8988T (cell line): Measurements from ENCODE around the gene MPND.

Experiments
- DNase-seq: peaks from one replicate; pipeline ENCODE4 v3.0.0; 2011

Gene MPND

DNA sequence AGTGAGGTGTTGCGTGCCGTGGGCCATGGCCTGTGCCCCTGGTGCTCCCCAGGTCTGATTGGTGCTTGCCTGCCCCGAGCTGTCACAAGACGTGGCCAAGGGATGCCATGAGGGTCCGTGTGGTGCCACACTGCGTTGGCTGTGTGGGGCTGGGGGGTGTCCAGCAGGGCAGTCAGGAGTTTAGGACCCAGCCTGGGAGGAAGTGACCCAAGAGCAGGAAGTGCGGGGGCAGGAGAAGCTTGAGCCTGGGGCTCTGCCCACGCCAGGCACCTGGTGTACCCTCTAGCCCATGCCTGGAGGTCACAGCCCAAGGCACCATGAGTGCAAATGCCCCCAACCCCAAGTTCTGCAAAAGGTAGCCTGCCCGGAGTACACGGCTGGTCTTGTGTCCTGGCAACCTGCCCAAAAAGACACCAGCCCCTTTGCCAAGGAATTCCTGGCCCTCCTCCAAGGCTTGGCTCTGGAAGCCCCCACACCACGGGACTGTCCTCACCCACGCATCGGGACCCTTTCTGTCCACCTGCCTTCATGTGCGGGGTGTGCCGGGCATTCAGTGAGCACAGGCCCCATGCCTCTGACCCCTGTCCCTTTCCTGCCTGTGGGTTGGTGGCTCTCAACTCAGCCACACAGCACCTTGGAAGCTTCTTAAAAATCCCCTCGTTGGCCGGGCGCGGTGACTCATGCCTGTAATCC lies 24.9 kb downstream of the MPND start:
- no peak for DNase-seq

DNA sequence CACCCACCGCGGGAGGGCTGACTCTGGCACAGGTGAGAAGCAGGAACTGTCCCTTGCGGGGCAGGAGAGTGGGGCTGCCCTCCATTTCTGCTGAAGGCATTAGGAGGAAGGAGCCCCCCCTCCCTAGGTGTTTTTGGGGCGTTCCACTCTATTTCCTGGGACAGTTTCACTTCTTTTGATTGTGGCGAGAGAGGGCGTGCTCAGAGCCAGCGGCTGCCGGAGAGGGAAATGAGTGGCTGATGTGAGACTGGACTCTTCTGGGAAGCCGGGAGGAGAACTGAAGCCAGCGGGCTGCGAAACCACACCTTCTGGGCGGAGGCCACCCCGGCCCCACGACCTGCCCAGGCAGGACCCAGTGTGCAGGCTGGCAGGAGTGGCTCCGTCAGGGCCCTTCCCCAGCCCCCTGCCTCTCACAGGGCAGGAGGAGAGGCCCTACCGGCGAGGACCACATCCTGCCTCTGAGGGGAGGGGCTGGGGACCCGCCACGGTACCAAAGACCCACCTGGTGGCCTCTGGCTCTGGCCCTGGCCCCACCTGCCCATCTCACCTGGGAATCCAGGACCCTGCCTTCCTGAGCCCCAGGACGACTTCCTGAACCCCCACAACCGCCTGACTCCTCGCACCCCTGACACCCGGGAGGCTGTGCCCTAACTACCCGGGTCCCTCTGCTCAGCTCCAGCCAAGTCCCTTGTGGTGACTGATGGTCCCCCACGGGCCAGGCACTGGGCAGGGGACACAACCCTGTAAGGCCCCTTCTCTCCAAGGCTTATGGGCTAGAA lies 25.9 kb downstream of the MPND start:
- no peak for DNase-seq

DNA sequence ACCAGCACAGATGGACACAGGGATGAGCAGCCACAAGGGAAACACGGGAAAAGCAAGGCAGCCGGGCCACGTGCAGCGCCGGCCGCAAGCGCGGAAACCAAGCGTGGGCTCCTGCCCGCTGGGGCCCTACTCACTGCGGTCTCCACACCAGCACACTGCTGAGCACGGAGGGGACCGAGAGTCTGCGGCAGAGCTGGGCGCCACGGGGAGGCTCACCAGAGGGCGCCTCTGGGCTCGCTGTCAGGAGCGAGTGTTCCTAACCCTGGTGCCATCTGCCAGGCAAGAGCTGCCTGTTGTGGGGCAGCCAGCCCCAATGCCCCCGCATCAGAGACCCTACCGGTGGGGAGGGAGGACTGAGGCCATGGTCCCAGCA lies 26.5 kb downstream of the MPND start:
- no peak for DNase-seq

DNA sequence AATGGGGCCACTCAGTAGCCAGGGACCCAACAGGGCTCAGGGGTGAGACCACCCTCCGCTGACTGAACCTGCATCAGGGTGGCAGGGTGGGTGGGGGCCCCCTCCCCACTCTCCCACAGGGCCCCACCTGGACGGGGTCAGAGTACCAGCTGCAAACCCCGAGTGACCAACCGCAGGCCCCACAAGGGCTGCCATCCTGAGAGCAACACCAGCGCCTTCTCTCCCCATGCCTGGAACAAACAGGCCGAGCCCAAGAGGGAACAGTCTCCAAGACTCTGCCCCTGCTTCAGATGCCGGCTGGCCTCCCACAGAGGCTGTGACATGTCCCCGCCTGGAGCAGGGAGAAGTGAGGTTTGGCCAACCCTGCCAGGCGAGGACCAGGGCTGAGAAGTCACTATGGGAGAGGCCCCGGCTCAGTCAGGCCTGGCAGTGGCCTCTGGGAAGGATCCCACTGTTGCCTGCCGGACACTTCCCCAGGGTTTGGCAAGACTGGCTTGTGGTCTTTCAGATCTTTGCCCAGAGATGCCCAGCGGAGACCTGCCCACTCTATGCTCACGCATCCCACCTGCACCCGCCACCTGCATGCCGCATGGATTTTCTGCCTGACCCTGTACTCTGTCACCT lies 27.2 kb downstream of the MPND start:
- DNase-seq = no peak

DNA sequence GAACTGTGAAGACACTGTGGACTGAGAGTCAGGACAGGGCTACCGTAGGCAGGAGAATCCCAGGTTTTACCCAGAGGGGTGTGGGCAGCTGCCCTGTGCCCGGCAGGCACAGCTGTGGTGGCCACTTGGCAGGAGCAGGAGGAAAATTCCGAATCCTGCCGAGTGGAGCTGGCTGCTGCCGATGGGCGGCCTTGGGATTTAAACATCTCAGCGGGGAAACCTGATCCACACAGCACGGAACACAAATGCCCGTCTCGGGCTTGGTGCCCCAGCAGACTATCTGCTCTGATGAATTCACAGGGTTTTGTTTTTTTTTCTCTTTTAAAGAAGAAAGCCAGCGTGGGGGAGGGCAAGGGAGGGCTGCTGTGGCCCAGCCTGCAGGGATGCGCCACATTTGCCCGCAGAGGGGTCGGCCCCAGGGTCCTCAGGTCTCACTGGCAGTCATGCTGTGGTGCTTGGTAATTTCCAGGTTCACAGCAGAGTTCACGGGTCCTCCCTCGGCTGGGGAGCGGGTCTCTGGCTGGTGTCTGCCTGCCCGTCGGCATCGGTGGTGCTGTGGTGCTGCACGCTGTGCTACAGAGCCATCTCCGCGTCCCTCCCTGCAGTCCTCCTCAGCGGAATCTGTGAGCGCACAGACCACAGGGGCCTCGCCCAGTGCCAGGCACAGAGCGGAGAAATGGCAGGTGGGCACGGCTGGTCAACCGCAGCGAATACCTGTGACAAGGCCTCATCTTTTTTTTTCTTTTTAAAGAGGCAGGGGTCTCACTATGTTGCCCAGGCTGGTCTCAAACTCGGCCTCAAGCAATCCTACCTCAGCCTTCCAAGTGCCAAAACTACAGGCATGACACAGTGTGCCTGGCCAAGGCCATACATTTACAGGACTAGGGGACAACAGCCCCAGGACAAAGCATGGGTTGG lies 28.1 kb downstream of the MPND start:
- DNase-seq = no peak

DNA sequence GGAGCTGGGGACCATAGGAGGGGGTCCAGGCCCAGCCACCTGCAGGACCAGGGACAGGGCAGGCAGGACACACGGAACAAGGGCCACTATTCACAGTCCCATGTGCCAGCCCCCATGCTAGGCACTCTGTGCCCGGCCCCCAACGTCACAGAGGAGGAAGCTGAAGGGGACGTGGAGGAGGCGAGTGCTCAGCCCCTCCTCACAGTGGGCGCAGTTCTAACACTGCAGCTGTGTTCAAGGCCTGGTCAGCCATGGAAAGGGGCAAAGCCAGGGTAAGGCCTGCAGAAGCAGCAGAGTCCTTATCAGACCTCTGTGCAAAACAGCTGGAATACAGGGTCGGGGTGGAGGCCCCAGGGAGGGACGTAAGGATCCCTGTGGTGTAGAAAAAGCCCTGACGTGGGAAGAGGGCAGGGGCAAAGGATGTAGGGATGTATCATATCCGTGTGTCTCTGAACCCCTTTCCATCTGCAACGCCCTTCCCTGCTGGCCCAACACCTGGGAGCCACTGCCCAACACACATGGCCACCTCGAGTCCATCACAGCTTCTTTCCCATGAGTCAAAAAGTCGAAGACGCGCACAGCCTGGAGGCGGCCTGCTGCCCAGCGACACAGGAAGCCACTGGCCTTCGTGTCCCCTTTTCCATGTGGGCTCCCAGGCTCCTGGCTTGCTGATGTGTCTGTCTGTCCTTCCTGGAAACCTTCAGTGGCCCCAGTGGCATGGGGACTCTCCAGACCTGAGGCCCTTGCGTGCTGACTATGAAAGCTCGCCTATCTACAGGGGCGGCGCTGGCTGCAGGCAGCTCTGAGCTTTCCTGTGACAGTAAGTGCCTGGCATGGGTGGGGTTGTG lies 29.0 kb downstream of the MPND start:
- no peak for DNase-seq

DNA sequence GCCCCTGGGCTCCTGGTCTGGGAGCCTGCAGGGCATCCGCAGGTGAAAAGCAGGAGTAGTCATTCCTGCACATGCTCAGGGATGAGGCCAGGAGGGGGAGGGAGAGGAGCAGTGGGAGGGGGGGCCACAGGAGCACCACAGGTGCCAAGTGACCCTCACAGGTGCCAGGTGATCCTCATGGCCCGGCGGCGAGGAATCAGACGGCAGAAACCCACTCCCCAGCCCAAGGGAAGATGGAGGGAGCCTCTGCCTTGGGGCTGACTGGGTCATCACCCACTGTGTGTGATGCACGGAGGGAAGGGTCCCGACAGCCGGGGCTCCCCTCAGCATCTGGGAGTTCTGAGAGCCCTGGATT lies 29.6 kb downstream of the MPND start:
- no peak for DNase-seq

DNA sequence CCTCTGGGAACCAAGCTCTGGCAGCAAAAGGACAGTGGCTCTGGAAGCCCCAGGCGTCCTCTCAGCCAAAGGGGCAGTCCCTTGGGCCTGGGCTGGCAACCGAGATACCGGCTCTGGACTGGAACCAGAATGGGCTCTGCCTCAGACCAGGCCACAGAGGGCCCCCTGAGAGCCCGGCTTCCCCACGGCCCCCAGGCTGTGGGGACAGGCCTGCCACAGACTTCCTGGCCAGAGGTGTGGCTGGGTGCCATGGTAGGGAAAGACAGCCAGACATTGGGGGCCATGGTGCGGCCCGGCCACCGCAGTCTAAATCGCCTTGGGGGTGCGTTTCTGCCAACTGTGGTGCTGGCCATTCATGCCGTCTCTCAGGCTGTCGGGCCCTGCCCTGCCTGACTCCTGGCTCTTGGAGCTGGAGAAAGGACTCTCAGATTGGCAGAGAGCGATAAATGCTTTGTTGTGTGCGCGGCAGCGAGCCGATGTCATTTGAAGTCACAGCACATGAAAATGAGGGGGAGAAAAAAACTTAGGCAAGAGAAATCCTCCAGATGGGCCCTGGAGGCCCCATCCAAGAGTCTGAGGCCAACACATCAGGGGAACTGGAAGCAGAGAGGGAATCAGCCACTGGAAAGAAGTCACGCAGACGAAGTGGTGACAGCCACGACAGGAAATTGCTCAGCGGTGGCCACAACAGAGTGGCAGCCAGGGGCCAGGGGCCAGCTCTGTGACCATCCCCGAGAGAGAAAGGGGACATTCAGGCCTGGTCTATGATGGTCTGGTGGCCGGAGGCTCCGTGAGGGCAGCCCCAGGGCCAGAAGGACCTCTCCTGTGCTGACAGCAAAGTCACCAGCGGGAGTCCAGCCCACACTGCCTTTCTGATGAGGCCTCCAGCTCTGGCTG lies 30.5 kb downstream of the MPND start:
- DNase-seq = no peak

DNA sequence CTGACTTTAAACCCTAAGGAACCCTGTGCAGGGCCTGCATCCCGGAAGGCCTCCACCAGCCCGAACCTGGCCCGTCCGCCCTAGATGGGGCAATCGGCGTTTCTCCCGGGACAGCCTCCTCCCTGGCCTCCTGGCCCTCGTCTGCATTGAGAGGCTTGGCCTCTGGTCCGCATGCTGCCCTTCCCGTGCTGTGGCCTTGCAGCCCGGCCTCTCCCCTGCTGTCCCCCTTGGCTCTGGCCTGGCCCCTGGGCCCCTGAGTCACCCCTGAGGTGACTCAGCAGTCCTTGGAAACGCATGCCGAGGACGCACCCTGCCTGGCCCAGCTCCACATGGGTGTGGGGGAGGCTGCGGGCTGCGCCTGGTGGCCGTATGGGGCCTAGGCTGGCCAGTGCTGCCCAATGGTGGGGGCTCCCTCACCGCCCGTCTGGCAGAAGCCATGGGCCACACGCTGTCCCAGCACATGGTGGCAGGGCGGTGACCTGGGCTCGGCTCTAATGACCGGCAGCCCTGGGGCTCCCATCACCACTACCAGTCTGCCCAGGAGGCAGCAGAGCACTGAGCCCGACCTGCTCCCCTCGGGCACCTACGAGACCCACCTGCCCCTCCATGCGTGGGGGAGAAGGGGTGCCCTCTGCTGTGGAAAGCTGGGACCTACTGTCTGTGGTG lies 31.3 kb downstream of the MPND start:
- no peak for DNase-seq

DNA sequence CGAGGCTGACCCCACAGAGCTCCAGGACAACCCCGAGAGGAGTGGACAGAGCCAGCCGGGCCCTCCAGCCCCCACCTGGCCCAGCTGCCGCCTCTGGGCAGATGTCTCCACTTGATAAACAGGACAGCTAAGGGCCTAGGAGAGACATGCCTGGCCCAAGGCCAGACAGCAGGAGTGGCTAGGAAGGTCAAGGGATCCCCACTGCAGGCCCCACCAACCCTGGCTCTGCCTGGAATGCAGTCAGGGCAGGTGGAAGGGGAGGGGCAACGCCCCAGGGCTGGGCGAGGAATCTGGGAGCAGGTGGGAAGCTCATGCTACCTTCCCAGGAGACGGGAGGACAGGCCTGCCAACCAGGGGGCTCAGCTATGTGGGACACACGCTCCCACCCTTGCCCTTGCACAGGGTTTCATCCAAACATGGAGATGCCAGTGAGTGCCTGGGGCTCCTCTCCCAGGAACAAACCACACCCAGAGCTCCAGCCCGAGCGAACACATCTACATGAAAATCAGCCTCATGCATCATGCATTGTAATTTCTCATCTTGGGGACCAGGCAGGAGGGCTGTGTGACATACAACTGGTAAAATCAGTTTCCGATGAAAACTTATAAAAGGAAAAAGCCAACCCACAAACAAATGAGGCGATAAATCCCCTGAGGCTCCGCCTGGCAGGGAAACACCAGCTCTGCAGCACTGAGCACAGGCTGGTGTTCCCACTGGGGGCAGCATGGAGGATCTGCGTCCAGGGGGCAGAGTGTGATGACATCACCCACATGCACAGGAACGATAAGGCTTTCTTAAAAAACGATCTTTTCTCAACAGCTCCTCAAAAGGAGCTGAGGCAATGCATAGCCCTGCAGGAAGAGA lies 32.0 kb downstream of the MPND start:
- no peak for DNase-seq

DNA sequence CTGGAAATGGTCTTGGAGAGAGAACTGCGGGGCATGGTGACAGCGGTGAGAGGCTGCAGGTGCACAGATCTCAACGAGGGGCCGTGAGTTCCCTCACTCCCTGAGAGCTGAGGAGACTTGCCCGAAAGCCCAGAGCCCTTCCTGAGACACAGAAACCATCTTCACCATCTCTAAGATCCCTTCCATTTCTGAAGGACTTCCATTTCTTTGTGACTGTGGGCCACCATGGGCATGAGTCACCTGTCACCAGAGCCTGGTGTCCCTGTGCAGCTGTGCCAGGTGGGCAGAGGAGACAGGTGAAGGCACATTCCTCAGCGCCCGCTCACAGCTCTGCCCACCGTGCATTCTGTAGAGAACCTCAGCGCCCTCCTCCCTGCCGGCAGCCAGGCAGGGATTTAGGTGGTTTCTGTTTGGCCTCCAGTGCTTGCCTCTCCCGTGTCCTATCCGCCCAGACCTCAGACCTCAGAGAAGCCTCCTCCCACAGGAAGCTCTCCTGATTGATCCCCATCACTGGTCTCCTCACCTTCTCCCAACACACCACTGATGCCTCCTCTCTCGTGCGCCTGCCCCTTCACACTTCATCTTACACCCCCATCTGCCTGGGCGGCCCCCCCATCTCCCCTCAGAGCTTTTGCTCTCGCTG lies 32.8 kb downstream of the MPND start:
- DNase-seq = no peak

DNA sequence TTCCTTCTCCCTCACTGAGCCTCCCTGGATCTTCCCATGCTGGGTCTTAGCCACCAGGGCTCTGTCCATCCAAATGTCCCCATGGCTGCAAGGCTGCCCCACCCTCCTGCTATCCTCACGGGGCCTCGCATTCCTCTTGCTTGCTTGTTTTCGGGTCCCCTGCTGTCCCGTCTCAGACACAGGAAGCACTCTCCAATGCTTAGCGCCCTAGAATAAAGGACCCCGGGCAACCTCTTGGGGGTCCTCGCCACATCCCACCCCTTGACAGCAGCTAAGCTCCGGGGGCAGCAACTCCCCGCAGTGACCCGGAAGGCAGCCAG lies 33.3 kb downstream of the MPND start:
- DNase-seq = no peak

DNA sequence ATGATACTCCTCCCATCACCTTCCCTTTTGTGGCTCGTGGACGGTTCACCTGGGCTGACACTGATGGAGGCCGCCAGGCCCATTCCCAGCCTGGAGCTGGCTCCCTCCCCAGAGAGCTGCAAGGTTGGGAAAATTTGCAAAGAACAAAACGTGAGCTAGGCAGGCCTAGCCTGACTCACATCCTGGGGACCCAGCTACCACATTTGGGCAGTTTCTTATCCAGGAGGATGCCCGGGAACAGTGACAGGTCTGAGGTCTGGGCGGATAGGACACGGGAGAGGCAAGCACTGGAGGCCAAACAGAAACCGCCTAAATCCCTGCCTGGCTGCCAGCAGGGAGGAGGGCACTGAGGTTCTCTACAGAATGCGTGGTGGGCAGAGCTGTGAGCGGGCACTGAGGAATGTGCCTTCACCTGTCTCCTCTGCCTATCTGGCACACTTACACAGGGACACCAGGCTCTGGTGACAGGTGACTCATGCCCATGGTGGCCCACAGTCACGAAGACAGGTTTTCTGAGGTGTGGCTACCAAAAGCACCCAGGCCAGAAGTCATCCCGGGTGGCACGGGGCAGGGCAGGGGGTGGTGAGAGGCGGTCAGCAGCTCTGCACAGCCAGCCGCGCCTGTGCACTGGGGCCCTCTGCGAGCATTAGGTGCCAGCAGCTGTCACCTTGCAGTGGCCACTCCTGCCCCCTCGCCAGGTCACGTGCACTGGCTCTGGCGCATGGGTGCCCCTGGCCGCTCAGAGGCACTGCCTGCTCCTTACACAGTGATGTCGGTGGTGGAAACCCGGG lies 33.8 kb downstream of the MPND start:
- no peak for DNase-seq

DNA sequence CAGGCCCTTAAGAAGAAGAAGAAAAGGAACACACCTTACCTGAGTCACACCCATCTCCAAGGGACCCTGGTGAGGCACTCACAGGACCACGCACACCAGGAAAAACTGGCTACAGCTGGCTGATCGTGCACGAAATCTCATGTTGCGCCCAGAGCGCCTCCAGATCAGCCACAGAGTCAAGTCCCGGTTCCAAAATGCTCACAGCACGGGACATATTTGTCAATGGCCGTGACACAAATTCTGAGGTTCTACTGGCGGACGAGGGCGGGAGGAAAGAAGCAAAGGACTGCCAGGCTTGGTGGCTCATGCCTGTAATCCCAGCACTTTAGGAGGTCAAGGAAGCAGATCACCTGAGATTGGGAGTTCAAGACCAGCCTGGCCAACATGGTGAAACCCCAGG lies 35.5 kb downstream of the MPND start:
- DNase-seq = no peak

DNA sequence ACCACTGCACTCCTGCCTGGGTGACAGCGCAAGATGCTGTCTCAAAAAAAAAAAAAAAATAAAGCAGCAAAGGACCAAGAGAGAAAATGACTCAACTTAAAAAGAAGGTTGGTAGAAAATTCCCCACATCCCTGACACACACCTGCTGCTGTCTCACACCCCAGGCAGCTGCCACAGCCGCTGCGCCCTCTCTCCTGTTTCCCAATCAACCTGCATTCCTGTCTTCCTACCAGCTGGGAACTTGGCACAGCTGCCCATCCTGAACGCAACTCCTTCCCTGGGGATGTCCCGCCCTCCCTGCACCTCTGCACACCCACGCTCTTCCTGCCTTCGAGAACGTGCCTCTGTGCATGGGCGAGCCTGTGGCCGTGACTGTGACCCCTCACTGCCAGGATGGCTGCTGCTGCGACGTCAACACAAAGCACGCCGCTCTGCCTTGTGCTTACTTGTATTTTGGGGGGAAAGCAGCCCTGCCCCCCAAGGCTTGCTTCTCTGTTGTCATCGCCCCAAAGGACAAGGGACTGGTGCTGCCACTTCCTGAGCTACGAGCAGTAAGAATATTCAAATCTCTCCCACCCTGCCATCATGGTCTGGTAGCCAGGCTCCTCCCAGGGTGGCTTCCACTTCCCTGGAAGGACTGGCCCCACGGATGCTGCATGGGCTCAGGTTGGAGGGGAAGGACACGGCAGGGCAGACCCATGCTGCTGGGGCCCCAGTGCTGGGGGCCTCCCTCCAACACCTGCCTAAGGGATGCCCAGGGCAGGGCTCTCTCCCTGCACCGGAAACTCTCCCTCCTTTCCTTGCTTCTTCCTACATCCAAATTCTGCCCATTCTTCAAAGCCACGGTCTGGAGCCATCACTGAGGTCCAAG lies 36.3 kb downstream of the MPND start:
- no peak for DNase-seq

DNA sequence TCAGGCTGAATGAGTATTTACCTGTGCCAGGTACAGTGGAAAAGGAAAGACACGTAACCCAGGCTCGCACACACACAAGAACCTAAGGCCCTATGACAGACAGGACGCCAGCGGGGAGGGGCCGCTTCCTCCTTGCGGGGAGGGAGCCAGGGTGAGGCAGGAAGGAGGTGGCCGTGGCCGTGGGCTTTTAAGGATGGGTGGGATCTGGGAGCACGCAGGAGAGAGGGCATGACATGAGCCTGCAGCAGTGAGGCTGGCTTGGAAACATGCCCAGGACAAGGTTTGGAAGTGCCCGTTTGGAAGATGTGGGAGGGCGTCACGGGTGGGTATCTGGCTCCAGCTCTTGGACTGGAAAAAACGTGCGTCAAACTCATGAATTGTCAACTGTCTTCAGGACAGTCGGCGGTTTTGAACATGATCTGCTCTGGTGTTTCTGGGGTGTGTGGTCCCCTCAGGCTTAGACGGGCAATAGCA lies 36.9 kb downstream of the MPND start:
- no peak for DNase-seq
